HCT116 (cell line): ENCODE measurements around the gene LRRTM2. TPM values are rescaled to one million over a fixed set of nuclear protein-coding genes. Genes with fewer than 3 reads are reported as not detected.

Experiments
- ATAC-seq: fragments of 200-7000 bp; cut with Tn5 transposase; 2 replicates; pipeline ENCODE4 v1.9.1; 2020; ENCODE audit warnings: mild to moderate bottlenecking, moderate library complexity
- BruUV-seq: library from RNA; stranded (reverse); fragments of 400-500 nt; replicated peaks from 2 replicates; lab custom pipeline; 2021; lab: Mats Ljungman, UMichigan
- CTCF ChIA-PET: fragments of 300-600 bp; sonication (Branson Sonifier 250); formaldehyde crosslinking; loops from one replicate; lab custom pipeline; 2021; ENCODE audit warnings: antibody characterized with exemption; lab: Charles Lee
- POLR2A ChIA-PET: fragments of 300-600, 350-600 bp; sonication (Branson Sonifier 250); formaldehyde crosslinking; loops from one replicate; lab custom pipeline; 2021; ENCODE audit warnings: antibody characterized with exemption; lab: Charles Lee
- RAD21 ChIA-PET, 2 experiments: fragments of 300-600 bp; sonication (Branson Sonifier 250); formaldehyde crosslinking; loops; one replicate each; lab custom pipeline; 2023; ENCODE audit warnings: low total read pairs in 2 of 2; ENCODE audit not compliant: uncharacterized antibody in 2 of 2, unreplicated experiment in 2 of 2, low non-redundant PET in 1 of 2; lab: Charles Lee
- DNase-seq: peaks from one replicate; pipeline ENCODE4 v3.0.0-alpha.2; 2010; ENCODE audit warnings: low read depth, low spot score
- H2AFZ ChIP-seq: fragments of 200-600 bp; shearing (Covaris generic), sonication (generic); 2 replicates; pipeline ENCODE4 v1.6.1; 2017; ENCODE audit warnings: low read depth, mixed run types, mixed read lengths, antibody characterized with exemption, low read length; ENCODE audit not compliant: poor library complexity, severe bottlenecking
- H3K27ac ChIP-seq: 2 replicates; pipeline ENCODE4 v1.5.1; 2012; ENCODE audit warnings: low read depth, low read length
- H3K27me3 ChIP-seq: fragments of 200-600 bp; sonication (generic); 2 replicates; pipeline ENCODE4 v1.6.1; 2016; ENCODE audit warnings: mixed run types, low read length, mixed read lengths; ENCODE audit not compliant: insufficient read depth
- H3K36me3 ChIP-seq, 2 experiments: fragments of 200-500 bp in 1 of 2; fragments of 200-600 bp in 1 of 2; sonication (Bioruptor generic) in 1 of 2; sonication (generic) in 1 of 2; 2 replicates each; pipeline versions ENCODE4 v1.5.1 to v1.6.1; 2014 to 2016; ENCODE audit warnings: low read length in 2 of 2, inconsistent platforms in 1 of 2, mixed read lengths in 1 of 2, mixed run types in 1 of 2; ENCODE audit not compliant: insufficient read depth in 2 of 2, control insufficient read depth in 1 of 2
- H3K4me1 ChIP-seq, 2 experiments: fragments of 200-600 bp in 1 of 2; sonication (generic) in 1 of 2; 2 replicates each; pipeline versions ENCODE4 v1.5.1 to v1.6.1; 2012 to 2017; ENCODE audit warnings: low read length in 2 of 2, inconsistent platforms in 1 of 2, mild to moderate bottlenecking in 1 of 2, mixed read lengths in 1 of 2, mixed run types in 1 of 2, moderate library complexity in 1 of 2; ENCODE audit not compliant: insufficient read depth in 2 of 2, control insufficient read depth in 1 of 2
- H3K4me2 ChIP-seq: fragments of 200-600 bp; sonication (generic); 2 replicates; pipeline ENCODE4 v1.6.1; 2017; ENCODE audit warnings: mixed run types, low read length, mixed read lengths
- H3K4me3 ChIP-seq, 2 experiments: fragments of 200-600 bp in 1 of 2; sonication (generic) in 1 of 2; replicated peaks in 1 of 2; 2 replicates each; pipeline ENCODE4 v1.5.1; 2011 to 2016; ENCODE audit warnings: low read length in 2 of 2, control low read depth in 1 of 2, low read depth in 1 of 2, mild to moderate bottlenecking in 1 of 2, mixed read lengths in 1 of 2, mixed run types in 1 of 2
- H3K79me2 ChIP-seq: fragments of 200-600 bp; sonication (generic); 2 replicates; pipeline ENCODE4 v1.6.1; 2017; ENCODE audit warnings: mild to moderate bottlenecking, mixed run types, low read length, moderate library complexity, mixed read lengths; ENCODE audit not compliant: insufficient read depth
- H3K9ac ChIP-seq: fragments of 200-600 bp; sonication (generic); 2 replicates; pipeline ENCODE4 v1.6.1; 2016; ENCODE audit warnings: low read length, mixed read lengths
- H3K9me2 ChIP-seq: fragments of 200-600 bp; sonication (generic), shearing (Covaris generic); 2 replicates; pipeline ENCODE4 v1.6.1; 2017; ENCODE audit warnings: mixed run types, mild to moderate bottlenecking, moderate library complexity; ENCODE audit not compliant: insufficient read depth
- H3K9me3 ChIP-seq, 2 experiments: fragments of 200-500 bp in 1 of 2; fragments of 200-600 bp in 1 of 2; sonication (Bioruptor generic) in 1 of 2; sonication (generic) in 1 of 2; 2 replicates each; pipeline ENCODE4 v1.6.1; 2014 to 2017; ENCODE audit warnings: low read length in 2 of 2, mixed read lengths in 2 of 2, inconsistent platforms in 1 of 2, low read depth in 1 of 2, mild to moderate bottlenecking in 1 of 2, mixed run types in 1 of 2, moderate library complexity in 1 of 2; ENCODE audit not compliant: control insufficient read depth in 1 of 2, insufficient read depth in 1 of 2
- H4K20me1 ChIP-seq: fragments of 200-600 bp; sonication (generic), shearing (Covaris generic); 2 replicates; pipeline ENCODE4 v1.6.1; 2017; ENCODE audit warnings: mixed run types, mild to moderate bottlenecking, moderate library complexity; ENCODE audit not compliant: insufficient read depth
- CTCF ChIP-seq, 3 experiments: fragments of 200-600 bp in 1 of 3; sonication (generic) in 1 of 3; IDR thresholded peaks in 2 of 3; conservative IDR thresholded peaks in 1 of 3; 2 replicates each; pipeline ENCODE4 v1.5.1; 2012 to 2017; ENCODE audit warnings: low read depth in 2 of 3, low read length in 2 of 3, antibody characterized with exemption in 1 of 3, borderline replicate concordance in 1 of 3, control low read depth in 1 of 3, mild to moderate bottlenecking in 1 of 3, mixed read lengths in 1 of 3, mixed run types in 1 of 3, moderate library complexity in 1 of 3; ENCODE audit not compliant: insufficient read depth in 1 of 3
- EZH2phosphoT487 ChIP-seq: fragments of 200-600 bp; IDR thresholded peaks from 2 replicates; pipeline ENCODE4 v1.6.1; 2018; ENCODE audit warnings: antibody characterized with exemption, borderline replicate concordance
- RAD21 ChIP-seq: IDR thresholded peaks from 2 replicates; pipeline ENCODE4 v1.6.1; 2012; ENCODE audit warnings: low read depth, mild to moderate bottlenecking
- intact Hi-C: fragments of 100-400 bp; cut with micrococcal nuclease; formaldehyde crosslinking; loops from 2 replicates; pipeline ENCODE4 v1.10.0; 2022
- total RNA-seq: library from RNA; stranded (reverse); gene quantifications from one replicate; pipeline ENCODE4 v1.2.1, GENCODE V29; 2021; ENCODE audit not compliant: unreplicated experiment

LRRTM2 gene
- total RNA-seq, 1 experiment from 2014 or later: not detected

GRCh38 chr5:138824924-138825863 lies 49.9 kb downstream of the LRRTM2 start:
- no TSS peak for BruUV-seq
- POLR2A ChIA-PET: no interaction called here

More at GRCh38 chr5:138824924-138825863, 49.9 kb downstream of the LRRTM2 start:
- RAD21 ChIA-PET: interaction anchor here in 1 of 2 experiments (0.7 kb wide), 1 partner anchor 28 kb away, joined by 4 read pairs; no protein-coding TSS in a partner anchor
- Histone ChIP-seq H3K9me2 (no peaks in the 10 kb centered on the region), H3K27ac (no peak overlapping the region), H3K36me3 (peaks cover 24 to 25% of the 10 kb centered on the region in 2 experiments; a peak in 3 of 4 replicates), H2AFZ (no peak overlapping the region), H4K20me1 (peaks cover 12% of the 10 kb centered on the region; the same call in 1 of the 2 replicates), H3K27me3 (no peaks in the 10 kb centered on the region), H3K4me2 (no peak overlapping the region), H3K79me2 (peaks cover 60% of the 10 kb centered on the region), H3K4me3 (no peak overlapping the region), H3K4me1 (no peaks in the 10 kb centered on the region), H3K9ac (no peak overlapping the region), H3K9me3 (no peaks in the 10 kb centered on the region)
- no peak for DNase-seq
- TF ChIP-seq CTCF (IDR thresholded peaks at IDR 0.05 in 2 of 3, conservative IDR thresholded peaks at IDR 0.05 in 1 of 3; ENCODE audit: borderline replicate concordance in 1 of 3, insufficient read depth in 1 of 3, low read depth in 2 of 3, low read length in 2 of 3): peak in 2 of 3 experiments; percentile 54 to 64; a peak in 5 of 6 replicates
- 0 out of 2 replicates have a peak, but pooled peaks have one; percentile 31 for TF ChIP-seq RAD21
- no peak for TF ChIP-seq EZH2phosphoT487
- peak; percentile 78 for ATAC-seq
- CTCF ChIA-PET: interaction anchor here (0.8 to 2.6 kb wide), 5 partner anchors 10 to 35 kb away, joined by 3 to 10 read pairs (median 3); no protein-coding TSS in a partner anchor
- intact Hi-C loops: loop anchor here (5.0 kb wide), 1 partner anchor 183 kb away; no protein-coding TSS in a partner anchor
